Measurements from ENCODE around the gene LIN28B. TPM values are rescaled to one million over a fixed set of nuclear protein-coding genes. Genes with fewer than 3 reads are reported as not detected.

The LIN28B gene
- total and polyA plus RNA-seq, 2 of the 4 experiments (the other 2 are of a cell fraction), result not detected

GRCh38 chr6:105014954-105015353 is 58.0 kb downstream of the LIN28B start:
- Histone ChIP-seq H3K23ac (ENCODE audit: low read depth, low read length) (no peak overlapping the region), H2BK15ac (ENCODE audit: low read depth, low read length) (no peak overlapping the region), H3K9ac (ENCODE audit: low read depth, low read length) (no peak overlapping the region), H2BK5ac (ENCODE audit: low read depth, low read length, poor library complexity, severe bottlenecking) (no peak overlapping the region), H3K9me3 (ENCODE audit: control insufficient read depth, insufficient read depth, low read length) (no peaks in the 10 kb centered on the region), H3K56ac (ENCODE audit: extremely low read depth, insufficient read depth, low read length) (no peak overlapping the region), H4K20me1 (ENCODE audit: insufficient read depth, low read length) (no peaks in the 10 kb centered on the region), H4K91ac (ENCODE audit: insufficient read depth, low read depth, low read length) (no peak overlapping the region), H3K18ac (ENCODE audit: low read depth, low read length) (no peak overlapping the region), H3K27me3 (ENCODE audit: control insufficient read depth, insufficient read depth, low read length) (no peaks in the 10 kb centered on the region), H4K8ac (ENCODE audit: low read depth in 2 of 2, low read length in 2 of 2) (no peak overlapping the region), H2AK5ac (ENCODE audit: low read depth, low read length) (no peak overlapping the region), H3K4me2 (ENCODE audit: low read depth, low read length) (no peak overlapping the region), H3K79me1 (ENCODE audit: low read depth in 1 of 2, low read length in 2 of 2) (no peaks in the 10 kb centered on the region), H2AFZ (replicated peaks; ENCODE audit: low read length, poor library complexity) (no peak overlapping the region), H2BK120ac (ENCODE audit: low read depth, low read length) (no peak overlapping the region), H3K9me1 (ENCODE audit: insufficient read depth, low read length) (no peaks in the 10 kb centered on the region), H3K4me3 (ENCODE audit: insufficient read depth, low read depth, low read length) (no peak overlapping the region), H2BK20ac (ENCODE audit: low read depth, low read length) (no peak overlapping the region), H3K36me3 (ENCODE audit: control insufficient read depth, insufficient read depth, low read length) (no peaks in the 10 kb centered on the region), H2AK9ac (replicated peaks; ENCODE audit: low read depth, low read length, poor library complexity) (no peak overlapping the region), H4K5ac (ENCODE audit: low read depth, low read length) (no peak overlapping the region), H3K4me1 (ENCODE audit: control insufficient read depth, insufficient read depth, low read length) (no peaks in the 10 kb centered on the region), H3K14ac (replicated peaks; ENCODE audit: low read depth, low read length) (no peak overlapping the region), H3K27ac (ENCODE audit: insufficient read depth, low read length) (no peak overlapping the region), H3K4ac (ENCODE audit: low read depth, low read length) (no peak overlapping the region)
- dilution Hi-C loops (cut with HindIII; ENCODE audit: low sequenced_read_pairs, unreplicated experiment), result no loop called here
- in situ Hi-C loops (cut with MboI; ENCODE audit: low sequenced_read_pairs), result no loop called here
- TF ChIP-seq MAZ (IDR thresholded peaks at IDR 0.05; ENCODE audit: borderline replicate concordance, low read depth, low read length), result no peak
- TF ChIP-seq MXI1 (IDR thresholded peaks at IDR 0.05; ENCODE audit: borderline replicate concordance, low read depth, low read length), result no peak
- TF ChIP-seq RAD21 (IDR thresholded peaks at IDR 0.05; ENCODE audit: low read length), result no peak
- TF ChIP-seq CHD1 (IDR thresholded peaks at IDR 0.05; ENCODE audit: low read depth, low read length), result no peak
- no peak for TF ChIP-seq CEBPB (IDR thresholded peaks at IDR 0.05; ENCODE audit: low read depth, low read length)
- no peak for TF ChIP-seq BHLHE40 (IDR thresholded peaks at IDR 0.05; ENCODE audit: low read depth, low read length)
- no peak for TF ChIP-seq NFE2L2 (IDR thresholded peaks at IDR 0.05; ENCODE audit: low read depth, low read length)
- TF ChIP-seq RCOR1 (IDR thresholded peaks at IDR 0.05; ENCODE audit: insufficient replicate concordance, low read length), result no peak
- no peak for TF ChIP-seq RFX5 (IDR thresholded peaks at IDR 0.05; ENCODE audit: low read depth, low read length)
- no peak for TF ChIP-seq USF2 (IDR thresholded peaks at IDR 0.05; ENCODE audit: low read depth, low read length)
- no peak for TF ChIP-seq CTCF (conservative IDR thresholded peaks at IDR 0.05; ENCODE audit: low read depth, low read length)
- TF ChIP-seq MAFK (IDR thresholded peaks at IDR 0.05; ENCODE audit: low read depth, low read length), result no peak
- TF ChIP-seq FOS (IDR thresholded peaks at IDR 0.05; ENCODE audit: low read depth, low read length), result no peak
- TF ChIP-seq SMC3 (IDR thresholded peaks at IDR 0.05; ENCODE audit: low read depth, low read length), result no peak
- no peak for TF ChIP-seq ELK1 (IDR thresholded peaks at IDR 0.05; ENCODE audit: borderline replicate concordance, low read depth, low read length)
- BruUV-seq (replicated peaks), result no TSS peak
- POLR2A ChIA-PET (ENCODE audit: unreplicated experiment), result no interaction called here
- intact Hi-C loops (cut with micrococcal nuclease), result no loop called here
- CTCF ChIA-PET, result no interaction called here
- ATAC-seq (ENCODE audit: low read depth) (no peak), DNase-seq (no peak)
